ENCODE results near the gene SMIM43. TPM values are rescaled to one million over a fixed set of nuclear protein-coding genes. Genes with fewer than 3 reads are reported as not detected.
A peak's percentile ranks its signal among the peaks of the same experiment; 100 is the strongest.

Gene SMIM43
- polyA plus RNA-seq (ENCODE audit: insufficient read length in 4 of 4) = 1 to 10 TPM in 1 of 4 donors, under 1 TPM in 3; 0.34 to 1.3 (median 0.59) TPM

GRCh38 chr4:121764702-121765367 is at the start of gene SMIM43:
TSS of gene SMIM43 (minus strand) at chr4:121765164. CDS start at chr4:121765105, 59 bp downstream.
- peak in 3 of 4 donors; percentile 22 to 24 (median 22) for DNase-seq (ENCODE audit: low read depth in 4 of 4, low spot score in 3 of 4)

GRCh38 chr4:121814756-121815155 is 49.8 kb upstream of the SMIM43 start:
- DNase-seq (ENCODE audit: low read depth in 4 of 4, low spot score in 3 of 4) = no peak

- no peak for DNase-seq (ENCODE audit: low read depth in 4 of 4, low spot score in 3 of 4)
These were observed 46.2 kb upstream of the SMIM43 start for GRCh38 chr4:121811122-121811521.

- no peak for DNase-seq (ENCODE audit: low read depth in 4 of 4, low spot score in 3 of 4)
These were observed 41.4 kb upstream of the SMIM43 start for GRCh38 chr4:121806411-121806810.

- DNase-seq (ENCODE audit: low read depth in 4 of 4, low spot score in 3 of 4) = no peak
These were observed 36.7 kb upstream of the SMIM43 start for GRCh38 chr4:121801715-121802075.

GRCh38 chr4:121800961-121801714 is 36.2 kb upstream of the SMIM43 start, which contains the start of gene EXOSC9:
TSS of gene EXOSC9 (plus strand) at chr4:121801323. CDS start at chr4:121801425, 102 bp downstream.
- peak; percentile 88 to 93 (median 92) for DNase-seq (ENCODE audit: low read depth in 4 of 4, low spot score in 3 of 4)

- no peak for DNase-seq (ENCODE audit: low read depth in 4 of 4, low spot score in 3 of 4)
These were observed 35.6 kb upstream of the SMIM43 start for GRCh38 chr4:121800638-121800960.

GRCh38 chr4:121799867-121800501 is 35.0 kb upstream of the SMIM43 start:
- DNase-seq (ENCODE audit: low read depth in 4 of 4, low spot score in 3 of 4) = no peak

- no peak for DNase-seq (ENCODE audit: low read depth in 4 of 4, low spot score in 3 of 4)
These were observed 34.4 kb upstream of the SMIM43 start for GRCh38 chr4:121799208-121799823.

- no peak for DNase-seq (ENCODE audit: low read depth in 4 of 4, low spot score in 3 of 4)
These were observed 31.3 kb upstream of the SMIM43 start for GRCh38 chr4:121796283-121796682.

GRCh38 chr4:121794505-121795188 is 29.7 kb upstream of the SMIM43 start:
- DNase-seq (ENCODE audit: low read depth in 4 of 4, low spot score in 3 of 4) = no peak

GRCh38 chr4:121792966-121793365 is 28.0 kb upstream of the SMIM43 start:
- DNase-seq (ENCODE audit: low read depth in 4 of 4, low spot score in 3 of 4) = no peak

- DNase-seq (ENCODE audit: low read depth in 4 of 4, low spot score in 3 of 4) = no peak
These were observed 26.5 kb upstream of the SMIM43 start for GRCh38 chr4:121791481-121791880.

GRCh38 chr4:121790976-121791375 is 26.0 kb upstream of the SMIM43 start:
- no peak for DNase-seq (ENCODE audit: low read depth in 4 of 4, low spot score in 3 of 4)

- DNase-seq (ENCODE audit: low read depth in 4 of 4, low spot score in 3 of 4) = no peak
These were observed 25.2 kb upstream of the SMIM43 start for GRCh38 chr4:121789960-121790829.

- no peak for DNase-seq (ENCODE audit: low read depth in 4 of 4, low spot score in 3 of 4)
These were observed 24.5 kb upstream of the SMIM43 start for GRCh38 chr4:121789455-121789854.

- no peak for DNase-seq (ENCODE audit: low read depth in 4 of 4, low spot score in 3 of 4)
These were observed 23.9 kb upstream of the SMIM43 start for GRCh38 chr4:121788896-121789295.

- no peak for DNase-seq (ENCODE audit: low read depth in 4 of 4, low spot score in 3 of 4)
These were observed 21.3 kb upstream of the SMIM43 start for GRCh38 chr4:121786221-121786620.

- DNase-seq (ENCODE audit: low read depth in 4 of 4, low spot score in 3 of 4) = no peak
These were observed 20.5 kb upstream of the SMIM43 start for GRCh38 chr4:121785479-121785878.

- no peak for DNase-seq (ENCODE audit: low read depth in 4 of 4, low spot score in 3 of 4)
These were observed 20.0 kb upstream of the SMIM43 start for GRCh38 chr4:121784975-121785374.
